GM18517 (cell line): ENCODE results near the gene HTR2A.

Experiments
- ATAC-seq: cut with Tn5 transposase; IDR thresholded peaks from one replicate; pipeline ENCODE4 v1.9.1; 2021; ENCODE audit warnings: mild to moderate bottlenecking, moderate library complexity; ENCODE audit not compliant: unreplicated experiment

The HTR2A gene

DNA sequence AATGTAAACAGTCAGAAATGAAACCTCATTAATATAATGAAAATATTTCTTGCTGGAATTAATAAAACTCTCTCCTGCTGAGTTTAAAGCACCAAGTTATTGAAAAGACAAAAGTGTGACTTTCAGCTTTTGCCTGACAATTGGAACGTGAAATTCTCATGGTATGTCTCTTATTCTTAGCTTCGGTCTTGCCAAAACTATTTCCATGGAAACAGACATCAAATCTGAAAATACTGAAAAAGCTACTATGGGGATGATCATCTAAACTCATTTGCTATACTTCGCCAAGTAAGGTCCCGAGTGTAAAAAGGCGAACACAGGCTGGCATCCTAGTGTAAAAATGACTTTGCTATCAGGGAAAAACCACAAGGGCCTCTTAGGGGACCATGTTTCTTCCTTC is 22.8 kb downstream of the HTR2A start:
- no peak for ATAC-seq

DNA sequence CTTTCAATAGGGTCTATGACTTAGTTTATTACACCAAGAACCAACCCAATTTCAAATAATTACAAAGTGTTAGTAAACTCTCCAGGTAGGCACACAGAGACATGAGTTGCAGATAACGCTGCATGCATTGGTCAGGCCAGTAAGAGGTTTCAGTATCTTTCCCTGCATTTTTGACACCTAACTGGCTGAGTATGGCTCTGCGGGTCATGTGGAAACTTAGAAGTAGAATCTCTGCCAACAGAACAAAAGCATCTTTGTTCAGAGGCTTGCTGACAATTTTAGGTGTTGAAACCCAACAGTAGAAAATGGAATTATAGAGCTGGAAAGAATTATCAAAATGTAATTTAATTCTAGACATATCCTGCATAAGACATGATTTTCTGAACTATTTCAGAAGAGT is 25.3 kb downstream of the HTR2A start:
- no peak for ATAC-seq

DNA sequence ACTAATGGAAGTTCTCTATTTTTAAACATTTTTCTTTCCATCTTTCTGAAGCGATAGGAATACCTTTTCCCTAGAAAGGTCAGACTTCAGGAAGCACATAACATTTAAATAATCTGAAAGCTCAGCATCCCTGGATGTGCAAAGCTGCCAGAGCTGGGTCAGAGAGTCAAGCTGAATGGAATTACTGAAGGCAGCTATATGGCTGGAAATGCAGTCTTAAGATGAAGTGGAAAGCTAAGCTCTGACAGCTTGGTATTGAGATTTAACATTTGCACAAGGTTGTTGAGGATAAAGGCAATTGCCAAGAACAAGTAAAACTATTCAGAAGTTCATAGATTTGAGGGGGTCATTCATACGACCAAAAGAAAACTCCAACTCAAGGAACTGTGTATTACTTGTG is 28.8 kb downstream of the HTR2A start:
- no peak for ATAC-seq

DNA sequence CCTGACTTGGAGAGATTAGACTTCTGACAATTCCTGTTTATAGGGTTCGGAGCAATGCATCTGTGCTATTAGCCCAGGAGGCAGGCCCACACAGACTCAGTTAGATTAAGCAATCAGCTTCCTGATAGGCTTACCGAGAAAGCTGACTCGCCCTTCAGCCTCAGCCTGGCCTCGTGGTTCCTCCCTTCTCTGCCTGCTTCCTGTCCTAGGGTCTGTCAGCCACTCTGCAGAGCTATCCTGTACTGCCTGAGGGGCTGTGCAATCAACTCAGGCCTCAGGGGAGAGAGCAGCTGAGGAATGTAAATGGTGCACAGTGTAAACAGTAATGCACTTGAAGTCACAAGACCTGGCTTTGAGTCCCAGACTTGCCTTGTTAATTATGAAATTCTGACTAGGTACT is 30.7 kb downstream of the HTR2A start:
- ATAC-seq, result no peak

DNA sequence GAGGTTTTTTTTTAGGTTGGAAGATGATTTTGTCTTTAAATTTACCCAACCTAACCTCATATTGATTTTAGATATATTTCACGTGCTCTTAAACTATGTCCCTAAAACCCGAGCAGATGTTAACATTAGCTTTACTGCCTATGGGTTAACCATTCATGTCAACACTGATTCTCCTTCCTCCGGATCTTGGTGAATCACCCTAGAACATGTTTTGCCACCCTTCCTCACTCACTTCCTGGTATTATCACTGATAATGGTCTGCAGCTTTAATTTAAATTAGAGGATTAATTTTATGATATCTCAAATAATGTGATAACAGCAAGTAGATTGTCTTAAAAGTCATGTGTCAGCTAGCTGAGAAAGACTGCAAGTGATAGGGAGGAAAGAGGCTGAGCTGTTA is 31.9 kb downstream of the HTR2A start:
- ATAC-seq, result no peak

DNA sequence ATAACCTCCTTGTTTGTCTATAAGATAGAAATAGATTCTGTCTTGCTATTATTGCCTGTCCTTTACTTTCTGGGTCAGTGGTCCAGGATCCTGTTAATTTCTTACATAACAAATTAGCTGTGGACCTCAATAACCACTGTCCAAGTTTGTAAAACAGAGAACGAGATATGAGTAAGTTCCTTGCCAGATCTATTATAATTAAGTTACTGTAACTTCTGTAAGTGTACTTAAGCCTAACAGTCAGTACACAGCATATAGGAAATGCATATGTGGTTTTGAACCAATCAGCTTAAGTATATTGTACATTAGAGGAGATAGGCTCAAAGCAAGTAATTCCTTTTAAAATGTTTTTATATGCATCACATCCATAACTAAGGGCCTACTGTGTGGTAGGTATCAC is 34.9 kb downstream of the HTR2A start:
- ATAC-seq, result no peak

DNA sequence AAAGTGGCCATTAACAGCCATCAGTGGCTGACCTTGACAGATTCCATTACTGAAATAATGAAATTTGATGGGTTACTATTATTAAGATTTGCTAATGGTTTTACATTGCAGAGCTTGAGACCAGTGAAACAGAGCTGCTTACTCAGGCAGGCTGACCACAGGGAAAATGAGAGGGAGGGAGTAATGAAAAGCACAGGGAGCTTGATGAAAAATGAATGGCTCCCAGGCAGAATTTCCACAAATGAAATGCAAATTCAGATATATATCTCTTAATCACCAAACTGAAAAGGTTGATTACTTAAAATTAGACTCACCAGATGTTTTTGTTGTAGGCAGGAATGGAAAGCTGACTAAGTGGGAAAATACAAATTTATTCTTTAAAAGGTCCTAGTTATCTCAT is 36.1 kb downstream of the HTR2A start:
- no peak for ATAC-seq

DNA sequence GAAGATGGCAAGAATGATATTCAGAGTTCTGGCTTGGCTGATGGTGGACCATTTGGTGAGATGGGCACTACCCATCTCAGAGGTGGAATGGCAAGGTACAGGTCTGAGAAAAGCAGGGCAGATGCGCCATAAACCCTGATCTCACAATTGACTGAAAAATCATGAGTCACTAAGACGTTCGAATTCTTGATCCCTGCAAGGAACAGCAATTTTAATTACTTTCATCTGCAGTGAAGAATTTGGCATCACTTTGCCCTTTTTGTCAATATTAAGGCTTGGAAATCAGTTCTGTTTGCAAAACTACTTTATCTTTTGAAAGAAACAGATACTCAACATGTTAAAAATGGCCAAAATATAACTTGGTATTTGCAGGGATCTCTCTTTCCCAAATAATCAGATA is 38.1 kb downstream of the HTR2A start:
- no peak for ATAC-seq

DNA sequence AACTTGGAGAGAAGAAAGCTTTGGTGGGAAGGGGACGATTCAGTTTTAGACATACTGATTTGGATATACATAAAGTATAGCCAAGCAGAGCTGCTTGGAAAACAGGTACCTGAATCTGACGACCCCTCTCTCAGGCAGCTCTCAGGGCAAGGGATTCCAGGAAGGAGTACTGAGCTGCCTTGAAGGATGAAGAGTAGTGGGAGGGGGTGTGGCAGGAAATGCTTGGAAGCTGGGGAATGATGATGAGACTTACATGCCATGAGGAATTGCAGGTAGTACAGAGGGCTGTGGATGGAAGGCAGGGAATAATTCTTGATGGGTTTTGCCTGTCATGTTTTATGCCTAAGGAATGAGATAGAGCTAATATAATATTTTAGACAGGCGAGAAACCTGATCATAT is 38.7 kb downstream of the HTR2A start:
- no peak for ATAC-seq

DNA sequence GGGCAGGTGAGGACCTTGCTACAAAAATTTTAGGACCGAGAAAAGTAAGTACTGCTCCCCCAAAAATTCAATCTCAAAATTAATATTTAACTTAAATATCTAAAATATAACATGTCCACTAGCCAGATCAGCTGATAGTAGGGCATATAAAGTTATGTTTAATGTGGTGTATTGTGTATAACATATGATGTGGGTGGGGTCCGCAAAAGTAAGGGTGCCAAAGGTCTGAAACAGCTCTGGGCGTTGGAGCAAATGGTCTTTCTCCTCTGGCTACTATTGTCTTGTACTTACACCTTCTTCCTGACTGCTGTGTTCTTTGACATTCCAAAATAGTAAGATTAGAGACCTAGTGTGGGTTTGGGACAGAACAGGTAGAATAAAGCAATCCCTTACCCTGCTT is 41.2 kb downstream of the HTR2A start:
- ATAC-seq, result no peak

DNA sequence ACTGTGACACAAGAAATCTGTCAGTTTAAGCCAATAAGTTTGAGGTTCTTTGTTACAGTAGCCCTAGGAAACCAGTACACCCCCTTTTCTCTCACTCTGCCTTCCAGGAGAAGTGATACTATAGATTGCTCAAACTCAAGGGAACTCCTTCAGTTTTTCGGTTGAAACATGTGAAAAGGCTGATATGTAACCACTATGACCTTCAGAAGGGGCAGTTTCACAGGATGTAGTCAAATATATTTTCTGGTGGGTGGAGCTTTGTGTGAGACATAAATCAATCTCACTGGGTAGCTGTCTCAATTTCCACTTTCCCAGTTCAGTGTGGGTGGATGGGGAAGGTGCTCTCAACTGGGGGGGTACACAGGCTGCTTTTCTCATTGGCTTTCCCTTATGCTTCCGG is 41.7 kb downstream of the HTR2A start:
- no peak for ATAC-seq

DNA sequence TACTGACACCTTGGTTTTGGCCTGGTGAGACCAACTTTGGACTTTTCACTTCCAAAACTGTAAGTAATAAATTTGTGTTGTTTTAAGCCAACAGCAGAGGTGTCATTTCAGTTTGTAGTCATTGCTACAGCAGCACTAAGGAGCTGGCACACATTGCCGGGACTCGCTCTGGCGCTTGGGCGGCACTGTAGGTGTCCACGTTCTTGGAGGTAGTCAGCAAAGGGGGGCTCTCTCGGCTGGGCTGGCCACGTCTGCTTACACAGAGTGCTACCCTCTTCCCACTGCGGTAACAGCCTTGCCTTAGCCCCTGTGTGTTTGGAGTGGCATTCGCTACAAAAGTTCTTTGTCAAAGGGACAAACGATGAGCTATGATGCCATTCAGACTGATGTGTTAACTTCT is 44.7 kb downstream of the HTR2A start:
- no peak for ATAC-seq

DNA sequence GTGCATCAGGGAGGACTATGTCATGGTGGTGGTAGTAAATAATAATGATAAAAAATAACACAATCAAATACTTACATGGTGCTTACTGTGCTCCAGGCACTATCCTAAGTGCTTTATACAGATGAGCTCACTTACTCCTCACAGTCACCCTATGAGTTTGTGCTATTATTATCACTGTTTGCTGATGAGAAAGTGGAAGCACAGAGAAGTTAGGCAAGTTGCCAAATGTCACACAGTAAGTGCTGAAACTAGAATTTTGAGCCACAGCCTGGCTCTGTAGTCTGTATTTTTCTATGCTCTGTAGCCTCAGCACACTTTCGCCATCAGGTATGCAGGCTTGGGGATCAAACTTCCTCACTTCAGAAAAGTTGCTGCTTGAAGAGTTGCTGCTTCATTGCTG is 46.6 kb downstream of the HTR2A start:
- no peak for ATAC-seq

DNA sequence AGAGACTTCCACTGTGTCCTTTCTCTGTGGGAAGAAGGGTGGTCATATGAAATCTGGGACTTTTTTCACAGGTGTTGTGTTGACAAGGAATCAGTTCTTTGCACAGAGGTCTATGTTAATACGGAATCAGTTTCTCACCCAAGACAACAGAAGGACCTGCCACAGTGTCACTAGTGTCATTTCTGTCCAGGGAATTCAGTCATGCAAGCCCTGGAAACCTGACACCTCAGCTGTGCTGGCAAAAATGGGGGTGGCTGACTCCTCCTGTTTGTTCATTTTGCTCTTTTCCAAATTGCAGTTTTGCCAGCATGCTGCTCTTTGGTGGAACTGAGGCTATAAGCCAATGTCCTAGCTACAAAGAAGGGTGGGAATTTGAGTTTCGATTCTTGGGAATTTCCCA is 50.1 kb downstream of the HTR2A start:
- ATAC-seq, result no peak

DNA sequence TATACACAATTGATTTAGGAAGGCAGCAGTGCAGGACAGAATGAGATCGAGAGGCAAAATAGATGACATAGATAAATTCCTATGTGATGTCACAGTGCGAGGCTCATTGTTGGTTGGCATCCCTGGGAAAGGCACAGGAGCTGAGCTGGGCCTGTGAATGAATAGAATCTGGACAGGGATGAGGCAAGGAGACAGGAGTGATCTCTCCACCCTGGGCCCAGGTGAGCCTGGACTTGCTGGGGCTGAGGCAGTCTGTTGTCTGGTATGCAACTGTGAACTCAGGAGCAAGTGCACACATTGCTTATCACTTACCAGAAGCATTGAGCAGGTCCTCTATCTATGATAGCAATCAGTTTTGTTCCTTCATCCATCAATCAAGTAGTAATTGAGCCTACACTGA is 51.7 kb downstream of the HTR2A start:
- ATAC-seq, result no peak

DNA sequence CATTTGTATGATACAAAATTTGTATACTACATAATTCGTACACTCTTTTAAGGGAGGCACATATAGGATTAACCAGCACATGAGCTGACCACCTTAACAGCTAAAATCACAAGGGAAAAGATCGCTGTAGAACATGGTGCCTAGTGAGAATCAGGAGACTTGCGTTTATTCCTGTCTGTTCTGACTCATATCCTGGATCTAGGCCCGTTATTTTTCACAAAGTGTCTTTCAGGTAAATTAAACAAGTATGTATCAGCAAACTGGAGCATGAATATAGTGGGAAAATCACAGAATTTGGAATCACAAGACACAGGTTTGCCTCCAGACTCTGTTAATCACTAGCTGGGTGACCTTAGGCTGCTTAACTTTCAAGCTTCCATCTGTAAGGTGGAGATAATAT is 52.4 kb downstream of the HTR2A start:
- ATAC-seq, result no peak

DNA sequence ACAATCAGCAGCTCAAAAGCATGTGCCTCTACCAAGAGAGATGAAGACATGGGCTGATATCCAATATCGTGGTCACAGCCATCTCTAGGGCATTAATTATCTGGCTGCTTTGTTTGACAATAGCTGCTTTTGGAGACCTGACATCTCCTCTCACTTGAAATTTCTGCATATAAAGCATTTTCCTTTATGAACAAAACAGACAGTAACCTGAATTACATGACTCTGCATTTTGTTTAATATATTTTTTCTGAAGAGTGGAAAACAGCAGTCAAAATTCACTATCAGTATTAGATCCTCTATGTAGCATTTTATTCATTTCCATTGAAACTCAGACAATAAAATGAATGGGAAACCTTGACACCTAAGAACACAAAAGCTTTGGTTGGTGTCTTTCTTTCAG is 57.5 kb downstream of the HTR2A start:
- no peak for ATAC-seq

DNA sequence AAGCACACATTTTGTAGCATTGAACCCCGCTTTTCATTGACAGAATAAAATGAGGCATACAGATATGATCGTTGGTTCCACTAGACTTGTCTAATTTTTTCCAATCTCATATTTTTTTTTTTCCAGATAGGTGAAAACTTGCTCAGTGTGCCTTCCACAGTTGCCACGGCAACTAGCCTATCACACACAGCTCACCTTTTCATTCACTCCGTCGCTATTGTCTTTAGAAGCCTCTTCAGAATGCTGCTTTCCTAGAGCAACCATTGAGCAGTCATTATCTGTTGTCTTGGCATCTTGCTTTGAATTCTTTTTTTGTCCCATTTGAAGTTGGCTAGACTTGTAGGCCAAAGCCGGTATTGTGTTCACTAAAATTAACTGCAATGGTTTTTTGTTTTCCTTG is 62.2 kb downstream of the HTR2A start:
- ATAC-seq, result no peak

DNA sequence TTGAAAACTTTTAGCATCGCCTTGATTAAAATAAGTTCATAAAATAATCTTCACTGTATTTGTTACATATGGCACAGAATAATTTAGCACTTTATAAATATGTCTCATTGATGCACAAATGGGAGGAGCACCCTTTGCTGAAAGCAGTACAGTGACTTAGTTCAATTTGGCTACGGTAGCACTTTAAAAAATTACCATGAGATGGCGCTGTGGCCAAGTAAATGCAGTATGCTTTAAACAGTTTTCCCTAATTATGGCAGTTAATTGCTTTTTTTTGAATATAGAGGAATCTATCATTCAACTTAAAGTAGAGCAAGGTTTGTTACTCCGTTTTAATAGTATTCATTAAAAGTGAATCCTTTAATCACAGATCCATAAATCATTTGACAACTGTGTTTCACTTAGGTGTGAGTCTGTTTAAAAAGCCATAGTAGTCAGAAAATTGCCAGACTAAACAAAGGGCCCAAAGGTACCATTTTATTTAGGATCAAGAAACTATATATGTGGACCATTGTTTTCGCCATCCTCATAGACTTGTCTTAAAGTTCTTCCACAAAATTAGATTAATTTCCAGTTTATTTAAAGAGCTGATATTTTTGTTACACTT is 65.2 kb downstream of the HTR2A start:
- no peak for ATAC-seq

DNA sequence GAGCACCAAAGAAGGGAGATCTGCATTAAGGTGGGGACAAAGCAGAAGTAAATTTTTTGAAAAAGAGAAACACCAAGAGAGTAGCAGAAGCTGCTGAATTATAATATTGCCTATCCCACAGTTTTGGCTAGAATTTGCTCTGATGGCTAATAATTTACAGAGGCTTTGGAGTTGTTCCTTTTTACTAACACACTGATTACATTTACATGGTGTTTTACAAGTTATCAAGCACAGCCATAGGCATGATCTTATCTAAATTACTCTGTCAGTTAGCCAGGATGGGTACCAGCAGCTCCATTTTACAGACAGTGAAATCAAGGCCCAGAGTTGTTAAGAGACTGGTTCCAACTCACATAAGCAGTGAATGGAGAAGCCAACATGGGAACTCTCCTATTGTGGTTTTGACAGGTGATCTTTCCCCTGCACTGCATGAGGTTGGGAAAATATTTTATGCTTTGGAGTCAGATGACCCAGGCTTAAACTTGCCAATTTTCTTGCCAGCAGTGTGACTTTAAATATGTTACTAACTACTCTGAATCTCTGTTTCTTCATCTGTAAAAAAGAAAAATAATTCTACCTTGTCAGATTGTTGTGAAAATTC is 66.3 kb downstream of the HTR2A start:
- ATAC-seq, result no peak

DNA sequence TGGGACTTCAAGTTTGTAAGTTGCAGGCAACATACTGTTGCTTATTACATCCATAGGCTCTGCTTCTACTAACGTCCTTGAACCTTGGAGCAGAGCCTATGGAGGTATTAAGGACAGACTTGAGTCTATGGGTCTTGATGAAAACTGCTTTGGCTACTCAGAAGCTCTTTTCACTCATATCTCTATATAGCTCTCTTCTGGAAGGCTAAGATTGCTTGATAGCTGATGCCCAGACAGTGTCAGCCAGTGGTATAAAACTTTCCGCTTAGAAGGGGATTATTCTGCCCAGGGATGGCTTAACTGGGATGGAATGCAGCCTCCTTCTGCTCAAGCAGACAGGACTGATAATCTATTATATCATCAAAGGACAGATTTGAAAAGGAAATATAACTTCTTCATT is 74.3 kb downstream of the HTR2A start:
- ATAC-seq, result no peak

DNA sequence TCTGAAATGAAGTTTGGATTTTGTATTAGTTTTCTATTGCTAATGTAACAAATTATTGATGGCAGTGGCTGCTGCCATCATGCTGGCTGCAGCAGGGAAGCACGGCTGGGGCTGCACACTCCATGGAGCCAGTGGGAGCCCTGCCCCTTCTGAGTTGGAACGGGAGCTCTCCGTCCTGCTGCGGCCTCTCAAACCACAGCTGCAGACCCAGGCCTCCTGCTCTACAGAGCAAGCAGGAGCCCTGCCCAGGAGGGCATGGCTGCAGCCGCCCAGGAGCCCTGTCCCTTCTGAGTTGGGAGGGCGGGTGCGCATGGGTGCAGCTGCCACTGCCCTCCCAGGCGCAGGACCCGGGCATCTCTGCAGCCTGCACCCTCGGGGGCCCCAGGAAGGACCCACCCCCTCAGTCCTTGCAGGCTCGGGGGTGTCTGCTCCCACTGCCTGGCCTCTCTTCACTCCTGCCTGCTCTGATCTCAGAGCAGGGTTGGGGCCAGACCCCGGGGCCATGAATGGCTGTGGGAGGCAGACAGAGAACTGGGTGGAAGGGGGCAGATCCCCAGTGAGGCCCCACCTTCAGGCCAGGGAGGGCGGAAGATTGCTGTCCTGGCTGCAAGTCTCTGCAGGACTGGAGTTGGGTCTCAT is 78.9 kb downstream of the HTR2A start:
- no peak for ATAC-seq

DNA sequence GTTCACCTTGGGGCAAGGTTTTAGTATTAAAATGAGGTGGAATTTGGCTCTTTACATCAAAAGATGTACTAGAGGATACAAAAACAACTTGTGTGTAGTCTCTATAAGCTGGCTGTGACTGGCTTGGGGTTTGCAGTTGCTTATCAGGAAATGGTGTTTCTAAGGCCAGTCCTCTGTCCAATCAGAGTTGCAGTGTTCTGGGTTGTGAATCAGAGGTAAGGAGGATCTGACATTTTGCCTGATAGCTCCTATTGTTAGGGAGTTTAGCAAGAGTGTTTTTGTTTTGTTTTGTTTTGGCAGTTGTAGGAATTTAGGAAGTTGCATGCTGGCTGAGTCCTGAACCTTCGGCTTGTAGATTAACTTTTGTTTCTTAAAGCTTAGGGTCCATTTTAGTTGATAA is 79.8 kb downstream of the HTR2A start:
- no peak for ATAC-seq
